MCF 10A (cell line): ENCODE measurements around the gene DIP2C. TPM values are rescaled to one million over a fixed set of nuclear protein-coding genes. Genes with fewer than 3 reads are reported as not detected.

ENCODE experiments used
- BruUV-seq: library from RNA; stranded (reverse); fragments of 400-500 nt; replicated peaks from 2 replicates; lab custom pipeline; 2021; lab: Mats Ljungman, UMichigan
- CTCF ChIA-PET: fragments of 300-600 bp; sonication (Branson Sonifier 250); formaldehyde crosslinking; extraction: SDS; loops from one replicate; lab custom pipeline; 2021; ENCODE audit warnings: antibody characterized with exemption, inconsistent platforms; lab: Yijun Ruan, JAX
- POLR2A ChIA-PET: fragments of 300-600, 350-650 bp; sonication (Branson Sonifier 250); formaldehyde crosslinking; extraction: SDS; loops from one replicate; lab custom pipeline; 2020; ENCODE audit warnings: antibody characterized with exemption, inconsistent platforms; lab: Yijun Ruan, JAX
- DNase-seq: peaks from one replicate; pipeline ENCODE4 v3.0.0-alpha.2; 2018; ENCODE audit not compliant: unreplicated experiment
- H3K27ac Mint-ChIP-seq: one replicate; pipeline ENCODE4 v1.8.0; 2022; ENCODE audit warnings: mild to moderate bottlenecking, low read depth, mixed read lengths; ENCODE audit not compliant: unreplicated experiment
- H3K27me3 Mint-ChIP-seq: one replicate; pipeline ENCODE4 v1.8.0; 2022; ENCODE audit warnings: mixed read lengths; ENCODE audit not compliant: insufficient read depth, unreplicated experiment
- H3K36me3 Mint-ChIP-seq: one replicate; pipeline ENCODE4 v1.8.0; 2022; ENCODE audit warnings: mild to moderate bottlenecking, moderate library complexity, mixed read lengths; ENCODE audit not compliant: insufficient read depth, unreplicated experiment
- H3K4me1 Mint-ChIP-seq: one replicate; pipeline ENCODE4 v1.8.0; 2022; ENCODE audit warnings: mixed read lengths; ENCODE audit not compliant: insufficient read depth, unreplicated experiment
- H3K4me3 Mint-ChIP-seq: one replicate; pipeline ENCODE4 v1.8.0; 2022; ENCODE audit warnings: mild to moderate bottlenecking, moderate library complexity, mixed read lengths; ENCODE audit not compliant: unreplicated experiment
- H3K9me3 Mint-ChIP-seq: one replicate; pipeline ENCODE4 v1.8.0; 2022; ENCODE audit warnings: mixed read lengths; ENCODE audit not compliant: unreplicated experiment
- CTCF ChIP-seq: fragments of 200-600 bp; IDR thresholded peaks from one replicate; pipeline ENCODE4 v1.8.0; 2022; ENCODE audit warnings: antibody characterized with exemption, mild to moderate bottlenecking; ENCODE audit not compliant: unreplicated experiment
- intact Hi-C: fragments of 100-400 bp; cut with micrococcal nuclease; formaldehyde crosslinking; loops from 2 replicates; pipeline ENCODE4 v1.14.1; 2022
- total RNA-seq: library from RNA; stranded (reverse); gene quantifications from 2 replicates; pipeline ENCODE4 v1.2.3, GENCODE V29; 2022

DIP2C gene
- total RNA-seq, 1 experiment from 2014 or later, result 0.37 TPM

- CTCF ChIA-PET, result no interaction called here
- peaks cover 36% of the 10 kb centered on the region for H3K27me3 Mint-ChIP-seq
- no peak for DNase-seq
- no TSS peak for BruUV-seq
- peaks cover 24% of the 10 kb centered on the region for H3K9me3 Mint-ChIP-seq
- POLR2A ChIA-PET, result no interaction called here
- no peaks in the 10 kb centered on the region for H3K36me3 Mint-ChIP-seq
- no peaks in the 10 kb centered on the region for H3K4me1 Mint-ChIP-seq
- TF ChIP-seq CTCF, result no peak
- intact Hi-C loops, result no loop called here
- H3K27ac Mint-ChIP-seq, result no peak overlapping the region
- H3K4me3 Mint-ChIP-seq, result no peak overlapping the region
Measured at GRCh38 chr10:565676-566075, 123.8 kb downstream of the DIP2C start.

- Mint-ChIP-seq H3K36me3 (no peaks in the 10 kb centered on the region), H3K27me3 (peaks cover 31% of the 10 kb centered on the region), H3K4me3 (no peak overlapping the region), H3K9me3 (peaks cover 18% of the 10 kb centered on the region), H3K4me1 (no peaks in the 10 kb centered on the region), H3K27ac (no peak overlapping the region)
- DNase-seq, result no peak
- no peak for TF ChIP-seq CTCF
- intact Hi-C loops, result no loop called here
- BruUV-seq, result no TSS peak
- CTCF ChIA-PET, result no interaction called here
- POLR2A ChIA-PET, result no interaction called here
Measured at GRCh38 chr10:565146-565545, 124.3 kb downstream of the DIP2C start.

GRCh38 chr10:563827-564226 is 125.6 kb downstream of the DIP2C start:
- intact Hi-C loops, result no loop called here
- TF ChIP-seq CTCF, result no peak

GRCh38 chr10:562142-562541 is 127.3 kb downstream of the DIP2C start:
- H3K9me3 Mint-ChIP-seq, result peaks cover 13% of the 10 kb centered on the region
- ChIA-PET POLR2A (no interaction called here), CTCF (no interaction called here)
- H3K27ac Mint-ChIP-seq, result no peak overlapping the region
- intact Hi-C loops, result no loop called here
- no TSS peak for BruUV-seq
- H3K36me3 Mint-ChIP-seq, result no peaks in the 10 kb centered on the region
- H3K4me1 Mint-ChIP-seq, result no peaks in the 10 kb centered on the region
- peaks cover 25% of the 10 kb centered on the region for H3K27me3 Mint-ChIP-seq
- no peak for TF ChIP-seq CTCF
- no peak overlapping the region for H3K4me3 Mint-ChIP-seq
- DNase-seq, result no peak

More at GRCh38 chr10:563827-564226, 125.6 kb downstream of the DIP2C start:
- no TSS peak for BruUV-seq
- no peak for DNase-seq
- ChIA-PET POLR2A (no interaction called here), CTCF (no interaction called here)
- Mint-ChIP-seq H3K27me3 (peaks cover 24% of the 10 kb centered on the region), H3K27ac (no peak overlapping the region), H3K4me3 (no peak overlapping the region), H3K9me3 (peaks cover 13% of the 10 kb centered on the region), H3K4me1 (no peaks in the 10 kb centered on the region), H3K36me3 (no peaks in the 10 kb centered on the region)
